GM12878 (cell line): Measurements from ENCODE around the gene TIGAR. TPM values are rescaled to one million over a fixed set of nuclear protein-coding genes. Genes with fewer than 3 reads are reported as not detected.
A peak's percentile ranks its signal among the peaks of the same experiment; 100 is the strongest.

Source experiments
- ATAC-seq: fragments of 200-7000 bp; cut with Tn5 transposase; 3 replicates; pipeline ENCODE4 v1.9.1; 2020; ENCODE audit warnings: mild to moderate bottlenecking, moderate library complexity
- BruUV-seq: library from RNA; stranded (reverse); fragments of 400-500 nt; replicated peaks from 2 replicates; lab custom pipeline; 2021; lab: Mats Ljungman, UMichigan
- CTCF ChIA-PET: fragments of 300-600 bp; sonication (Branson Sonifier 250); formaldehyde crosslinking; extraction: SDS; loops from one replicate; lab custom pipeline; 2021; ENCODE audit warnings: inconsistent platforms; lab: Yijun Ruan, JAX
- POLR2A ChIA-PET: fragments of 350-600 bp; formaldehyde crosslinking; extraction: SDS; loops from one replicate; lab custom pipeline; 2021; ENCODE audit warnings: inconsistent platforms; lab: Charles Lee
- RAD21 ChIA-PET: fragments of 300-600 bp; sonication (Branson Sonifier 250); formaldehyde crosslinking; loops from one replicate; lab custom pipeline; 2023; ENCODE audit warnings: antibody characterized with exemption; ENCODE audit not compliant: unreplicated experiment; lab: Charles Lee
- SMC1A ChIA-PET: fragments of 300-600 bp; sonication (Branson Sonifier 250); formaldehyde crosslinking; loops from one replicate; lab custom pipeline; 2023; ENCODE audit not compliant: unreplicated experiment, uncharacterized antibody; lab: Charles Lee
- DNase-seq: peaks from one replicate; pipeline ENCODE4 v3.0.0-alpha.2; 2011; ENCODE audit warnings: low read depth, low spot score
- FAIRE-seq: peaks from 3 replicates; lab custom pipeline; 2011; peaks lifted over from hg19 to GRCh38; lab: Jason Lieb, UNC
- H2AFZ ChIP-seq: 2 replicates; pipeline ENCODE4 v1.6.0; 2011; ENCODE audit warnings: low read depth, low read length, control low read depth; ENCODE audit not compliant: control insufficient read depth
- H3K27ac ChIP-seq: 2 replicates; pipeline ENCODE4 v1.5.1; 2011; ENCODE audit warnings: control low read depth; ENCODE audit not compliant: control insufficient read depth, insufficient read depth
- H3K27me3 ChIP-seq, 2 experiments: replicated peaks in 1 of 2; 2 replicates each; pipeline versions ENCODE4 v1.6.0 to v1.6.1; 2011; ENCODE audit warnings: low read length in 1 of 2; ENCODE audit not compliant: control insufficient read depth in 2 of 2, insufficient read depth in 2 of 2
- H3K36me3 ChIP-seq, 2 experiments: 2 replicates each; pipeline ENCODE4 v1.5.1; 2011; ENCODE audit warnings: low read length in 1 of 2; ENCODE audit not compliant: control insufficient read depth in 2 of 2, insufficient read depth in 2 of 2
- H3K4me1 ChIP-seq: 2 replicates; pipeline ENCODE4 v1.6.1; 2011; ENCODE audit warnings: mild to moderate bottlenecking, low read length, moderate library complexity, mixed read lengths; ENCODE audit not compliant: control insufficient read depth, insufficient read depth
- H3K4me2 ChIP-seq: 2 replicates; pipeline ENCODE4 v1.6.0; 2011; ENCODE audit warnings: control low read depth; ENCODE audit not compliant: control insufficient read depth, insufficient read depth
- H3K4me3 ChIP-seq: fragments of 200-600 bp; sonication (generic); 2 replicates; pipeline ENCODE4 v1.5.1; 2016
- H3K79me2 ChIP-seq: 2 replicates; pipeline ENCODE4 v1.6.0; 2011; ENCODE audit warnings: low read length; ENCODE audit not compliant: control insufficient read depth, insufficient read depth
- H3K9ac ChIP-seq: 2 replicates; pipeline ENCODE4 v1.8.0; 2011; ENCODE audit warnings: low read length, control low read depth, mixed read lengths; ENCODE audit not compliant: control insufficient read depth, insufficient read depth
- H3K9me3 ChIP-seq: replicated peaks from 3 replicates; pipeline ENCODE4 v1.5.1; 2011; ENCODE audit warnings: mild to moderate bottlenecking, low read length; ENCODE audit not compliant: control insufficient read depth, insufficient read depth
- H4K20me1 ChIP-seq: 2 replicates; pipeline ENCODE4 v1.6.0; 2011; ENCODE audit not compliant: control insufficient read depth, insufficient read depth
- BCL3 ChIP-seq: IDR thresholded peaks from 2 replicates; pipeline ENCODE4 v1.6.1; 2011; ENCODE audit warnings: borderline replicate concordance, low read depth, mild to moderate bottlenecking, moderate library complexity, low read length; ENCODE audit not compliant: insufficient read depth, poor library complexity, severe bottlenecking
- FOS ChIP-seq: IDR thresholded peaks from 3 replicates; pipeline ENCODE4 v1.6.1; 2011; ENCODE audit warnings: borderline replicate concordance; ENCODE audit not compliant: insufficient read length; ENCODE audit errors: extremely low read depth
- GATAD2B ChIP-seq: fragments of 450-650 bp; conservative IDR thresholded peaks from 2 replicates; pipeline ENCODE4 v1.6.1; 2017; ENCODE audit warnings: low read depth, mild to moderate bottlenecking, moderate library complexity
- HCFC1 ChIP-seq: fragments of 150-350 bp; IDR thresholded peaks from 2 replicates; pipeline ENCODE4 v1.6.1; 2014; ENCODE audit warnings: low read length
- IRF4 ChIP-seq: IDR thresholded peaks from 2 replicates; pipeline ENCODE4 v1.6.1; 2011; ENCODE audit warnings: low read depth, low read length
- MTA2 ChIP-seq: fragments of 450-650 bp; IDR thresholded peaks from 2 replicates; pipeline ENCODE4 v1.6.1; 2016; ENCODE audit warnings: low read depth, mild to moderate bottlenecking, moderate library complexity
- NFXL1 ChIP-seq: fragments of 450-650 bp; IDR thresholded peaks from 2 replicates; pipeline ENCODE4 v1.6.1; 2017; ENCODE audit warnings: antibody characterized with exemption, mild to moderate bottlenecking, borderline replicate concordance
- RAD21 ChIP-seq: IDR thresholded peaks from 2 replicates; pipeline ENCODE4 v1.6.1; 2011; ENCODE audit warnings: mild to moderate bottlenecking, low read depth, low read length, moderate library complexity; ENCODE audit not compliant: insufficient read depth
- RELA ChIP-seq: fragments of 450-650 bp; IDR thresholded peaks from 2 replicates; pipeline ENCODE4 v1.8.0; 2014; ENCODE audit warnings: borderline replicate concordance; ENCODE audit not compliant: partially characterized antibody
- SIN3A ChIP-seq: IDR thresholded peaks from 2 replicates; pipeline ENCODE4 v1.6.1; 2012; ENCODE audit warnings: low read depth, low read length, improper control_type of control experiment
- TAF1 ChIP-seq: IDR thresholded peaks from 2 replicates; pipeline ENCODE4 v1.6.1; 2011; ENCODE audit warnings: mild to moderate bottlenecking, low read depth, low read length, borderline replicate concordance
- ZBED1 ChIP-seq: IDR thresholded peaks from 2 replicates; pipeline ENCODE4 v1.6.1; 2016; ENCODE audit warnings: borderline replicate concordance
- ZSCAN29 ChIP-seq: fragments of 450-650 bp; IDR thresholded peaks from 2 replicates; pipeline ENCODE4 v1.6.1; 2017; ENCODE audit warnings: mild to moderate bottlenecking, moderate library complexity
- ZZZ3 ChIP-seq: IDR thresholded peaks from 2 replicates; pipeline ENCODE4 v1.6.1; 2011; ENCODE audit warnings: low read depth; ENCODE audit not compliant: control insufficient read depth, insufficient read length
- WGBS: methylation state at CpG from one replicate; pipeline ENCODE4 v1.1.6; 2016; ENCODE audit warnings: low lambda C conversion rate; ENCODE audit not compliant: insufficient replicate concordance, insufficient coverage; ENCODE audit errors: missing lambda C conversion rate; 5-methylcytosine and 5-hydroxymethylcytosine counted together
- in situ Hi-C: fragments of 300-500 bp; cut with MboI; formaldehyde crosslinking; loops from 9 replicates; pipeline ENCODE4 v1.14.3; 2018; ENCODE audit warnings: mixed read lengths
- intact Hi-C: fragments of 100-400 bp; cut with micrococcal nuclease; formaldehyde crosslinking; loops from one replicate; pipeline ENCODE4 v1.14.2; 2022; ENCODE audit not compliant: unreplicated experiment
- polyA plus RNA-seq, 11 experiments: library from polyadenylated mRNA; depleted of rRNA in 4 of 11; unstranded in 6 of 11; stranded (reverse) in 5 of 11; fragments of >200 nt; fragmentation: Nextera tagmentation in 4 of 11; fragmentation: Illumina TruSeq in 1 of 11; extraction: Ambion mirVana in 4 of 11; extraction: Trizol in 1 of 11; gene quantifications; 1 replicate in 1 of 11; 2 replicates in 10 of 11; pipeline versions ENCODE4 v1.2.1 to v1.2.3, GENCODE V29; 2011 to 2016; ENCODE audit warnings: inconsistent platforms in 2 of 11, missing spikeins in 2 of 11, low read depth in 1 of 11
- total RNA-seq, 4 experiments: library from RNA; depleted of rRNA in 3 of 4; stranded (reverse); fragments of >200 nt in 3 of 4; fragmentation: Illumina TruSeq in 1 of 4; extraction: Trizol in 1 of 4; gene quantifications; 2 replicates each; pipeline versions ENCODE4 v1.2.1 to v1.2.3, GENCODE V29; 2013 to 2021
- TF ChIP-seq, protein P1 (sequence below): fragments of 450-650 bp; formaldehyde crosslinking; IDR thresholded peaks from 2 replicates; pipeline ENCODE4 v1.4.0; 2020; ENCODE audit warnings: mild to moderate bottlenecking, moderate library complexity
- TF ChIP-seq, protein P2 (sequence below): fragments of 450-650 bp; IDR thresholded peaks from 2 replicates; pipeline ENCODE4 v1.6.1; 2016; ENCODE audit warnings: mild to moderate bottlenecking

TIGAR gene
- total and polyA plus RNA-seq, 10 of the 15 experiments (the other 5 are each of a cell fraction or from before 2014, with no cell fraction given), result 7.6 to 45.7 (median 16.5) TPM

- 1% methylated on average over 47 of the region's 52 CpGs for WGBS
- intact Hi-C loops (loop anchor here (1.0 to 10.0 kb wide), 4 partner anchors 59 to 402 kb away; partner anchors contain the start of gene PARP11), in situ Hi-C loops (loop anchor here (10.0 kb wide), 1 partner anchor 129 kb away; no protein-coding TSS in a partner anchor)
- peak within 1 kb of the TSS; percentile 96 for H3K9ac ChIP-seq
- H3K9me3 ChIP-seq, result no peaks in the 10 kb centered on the region
- ChIA-PET RAD21 (interaction anchor here (0.8 to 8.1 kb wide), 14 partner anchors 9 to 275 kb away, joined by 3 to 171 read pairs (median 22); no protein-coding TSS in a partner anchor), POLR2A (interaction anchor here (0.5 to 12.1 kb wide), 8 partner anchors 12 to 398 kb away, joined by 3 to 193 read pairs (median 28); no protein-coding TSS in a partner anchor), SMC1A (interaction anchor here (1.0 to 14.5 kb wide), 7 partner anchors 11 to 166 kb away, joined by 3 to 344 read pairs (median 12); no protein-coding TSS in a partner anchor), CTCF (interaction anchor here (1.1 to 13.0 kb wide), 6 partner anchors 58 to 167 kb away, joined by 4 to 184 read pairs (median 58); no protein-coding TSS in a partner anchor)
- peaks cover 71% of the 10 kb centered on the region for H3K79me2 ChIP-seq
- DNase-seq (peak; percentile 69), ATAC-seq (peak; percentile 49), FAIRE-seq (peak; percentile 65)
- 0 out of 2 replicates have a peak, but pooled peaks cover 8% of the 10 kb centered on the region for H4K20me1 ChIP-seq
- H2AFZ ChIP-seq, result peak within 1 kb of the TSS; percentile 66
- peaks cover 25% of the 10 kb centered on the region for H3K4me1 ChIP-seq
- peak within 1 kb of the TSS; percentile 86 for H3K27ac ChIP-seq
- no peaks in the 10 kb centered on the region for H3K27me3 ChIP-seq
- peak within 1 kb of the TSS; percentile 81 for H3K4me2 ChIP-seq
- BruUV-seq, result TSS peak; percentile 60
- peaks cover 5 to 15% of the 10 kb centered on the region in 2 experiments for H3K36me3 ChIP-seq
- H3K4me3 ChIP-seq, result peak within 1 kb of the TSS; percentile 99
- TF ChIP-seq HCFC1 (no peak), RELA (peak; percentile 55), FOS (no peak), SIN3A (peak; percentile 50; the same call in 1 of the 2 replicates), NFXL1 (peak; percentile 98), ZZZ3 (no peak), MTA2 (peak; percentile 70), GATAD2B (peak; percentile 49; the same call in 1 of the 2 replicates), RAD21 (no peak), IRF4 (no peak), ZBED1 (0 out of 2 replicates have a peak, but pooled peaks have one; percentile 38), TAF1 (peak; percentile 86), ZSCAN29 (0 out of 2 replicates have a peak, but pooled peaks have one; percentile 12), BCL3 (no peak)
- TF ChIP-seq, protein P1, sequence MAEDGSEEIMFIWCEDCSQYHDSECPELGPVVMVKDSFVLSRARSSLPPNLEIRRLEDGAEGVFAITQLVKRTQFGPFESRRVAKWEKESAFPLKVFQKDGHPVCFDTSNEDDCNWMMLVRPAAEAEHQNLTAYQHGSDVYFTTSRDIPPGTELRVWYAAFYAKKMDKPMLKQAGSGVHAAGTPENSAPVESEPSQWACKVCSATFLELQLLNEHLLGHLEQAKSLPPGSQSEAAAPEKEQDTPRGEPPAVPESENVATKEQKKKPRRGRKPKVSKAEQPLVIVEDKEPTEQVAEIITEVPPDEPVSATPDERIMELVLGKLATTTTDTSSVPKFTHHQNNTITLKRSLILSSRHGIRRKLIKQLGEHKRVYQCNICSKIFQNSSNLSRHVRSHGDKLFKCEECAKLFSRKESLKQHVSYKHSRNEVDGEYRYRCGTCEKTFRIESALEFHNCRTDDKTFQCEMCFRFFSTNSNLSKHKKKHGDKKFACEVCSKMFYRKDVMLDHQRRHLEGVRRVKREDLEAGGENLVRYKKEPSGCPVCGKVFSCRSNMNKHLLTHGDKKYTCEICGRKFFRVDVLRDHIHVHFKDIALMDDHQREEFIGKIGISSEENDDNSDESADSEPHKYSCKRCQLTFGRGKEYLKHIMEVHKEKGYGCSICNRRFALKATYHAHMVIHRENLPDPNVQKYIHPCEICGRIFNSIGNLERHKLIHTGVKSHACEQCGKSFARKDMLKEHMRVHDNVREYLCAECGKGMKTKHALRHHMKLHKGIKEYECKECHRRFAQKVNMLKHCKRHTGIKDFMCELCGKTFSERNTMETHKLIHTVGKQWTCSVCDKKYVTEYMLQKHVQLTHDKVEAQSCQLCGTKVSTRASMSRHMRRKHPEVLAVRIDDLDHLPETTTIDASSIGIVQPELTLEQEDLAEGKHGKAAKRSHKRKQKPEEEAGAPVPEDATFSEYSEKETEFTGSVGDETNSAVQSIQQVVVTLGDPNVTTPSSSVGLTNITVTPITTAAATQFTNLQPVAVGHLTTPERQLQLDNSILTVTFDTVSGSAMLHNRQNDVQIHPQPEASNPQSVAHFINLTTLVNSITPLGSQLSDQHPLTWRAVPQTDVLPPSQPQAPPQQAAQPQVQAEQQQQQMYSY (CRISPR knock-in tag), result no peak
- TF ChIP-seq, protein P2, sequence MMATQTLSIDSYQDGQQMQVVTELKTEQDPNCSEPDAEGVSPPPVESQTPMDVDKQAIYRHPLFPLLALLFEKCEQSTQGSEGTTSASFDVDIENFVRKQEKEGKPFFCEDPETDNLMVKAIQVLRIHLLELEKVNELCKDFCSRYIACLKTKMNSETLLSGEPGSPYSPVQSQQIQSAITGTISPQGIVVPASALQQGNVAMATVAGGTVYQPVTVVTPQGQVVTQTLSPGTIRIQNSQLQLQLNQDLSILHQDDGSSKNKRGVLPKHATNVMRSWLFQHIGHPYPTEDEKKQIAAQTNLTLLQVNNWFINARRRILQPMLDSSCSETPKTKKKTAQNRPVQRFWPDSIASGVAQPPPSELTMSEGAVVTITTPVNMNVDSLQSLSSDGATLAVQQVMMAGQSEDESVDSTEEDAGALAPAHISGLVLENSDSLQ, result no peak
Measured at GRCh38 chr12:4273652-4274395, 47.2 kb upstream of the TIGAR start, which contains the start of gene CCND2. Gene CCND2 (plus strand): TSS chr12:4273762. CDS start chr12:4274041, 279 bp downstream.
